ENCODE data around the gene NODAL.

- no peak for TF ChIP-seq SMC3 (IDR thresholded peaks at IDR 0.05)
- TF ChIP-seq RAD21 (conservative IDR thresholded peaks at IDR 0.05 in 1 of 2, IDR thresholded peaks at IDR 0.05 in 1 of 2), result no peak
- TF ChIP-seq CTCF (IDR thresholded peaks at IDR 0.05), result no peak
- TF ChIP-seq MAX (IDR thresholded peaks at IDR 0.05), result no peak
- no peak for TF ChIP-seq TFCP2L1 (CRISPR knock-in tag; IDR thresholded peaks at IDR 0.05)
- no peak for TF ChIP-seq POLR2A (IDR thresholded peaks at IDR 0.05; ENCODE audit: low read length)
- TF ChIP-seq ZFP36 (IDR thresholded peaks at IDR 0.05; ENCODE audit: borderline replicate concordance, partially characterized antibody), result no peak
- no peak for TF ChIP-seq HOXB5 (CRISPR knock-in tag; IDR thresholded peaks at IDR 0.05)
- no peak for TF ChIP-seq JUN (IDR thresholded peaks at IDR 0.05)
- TF ChIP-seq EHF (CRISPR knock-in tag; IDR thresholded peaks at IDR 0.05), result no peak
- TF ChIP-seq SREBF2 (IDR thresholded peaks at IDR 0.05), result no peak
- TF ChIP-seq CEBPB (IDR thresholded peaks at IDR 0.05), result no peak
- TF ChIP-seq RFX5 (IDR thresholded peaks at IDR 0.05), result no peak
- no peak for TF ChIP-seq HES2 (IDR thresholded peaks at IDR 0.05)
These were observed 42.3 kb downstream of the NODAL start for GRCh38 chr10:70399177-70399576.

Data from A549 (cell line).